HG02840 (cell line): Measurements from ENCODE around the gene AGAP9.
"Not testable (repeated sequence)": the region's sequence is repeated elsewhere in the genome, so short reads cannot be mapped to it uniquely, and the experiment has no call there.

Experiments
- ATAC-seq: cut with Tn5 transposase; IDR thresholded peaks from one replicate; pipeline ENCODE4 v1.9.1; 2021; ENCODE audit warnings: mild to moderate bottlenecking, moderate library complexity, moderate number of reproducible peaks; ENCODE audit not compliant: unreplicated experiment, low FRiP score

AGAP9 gene

DNA sequence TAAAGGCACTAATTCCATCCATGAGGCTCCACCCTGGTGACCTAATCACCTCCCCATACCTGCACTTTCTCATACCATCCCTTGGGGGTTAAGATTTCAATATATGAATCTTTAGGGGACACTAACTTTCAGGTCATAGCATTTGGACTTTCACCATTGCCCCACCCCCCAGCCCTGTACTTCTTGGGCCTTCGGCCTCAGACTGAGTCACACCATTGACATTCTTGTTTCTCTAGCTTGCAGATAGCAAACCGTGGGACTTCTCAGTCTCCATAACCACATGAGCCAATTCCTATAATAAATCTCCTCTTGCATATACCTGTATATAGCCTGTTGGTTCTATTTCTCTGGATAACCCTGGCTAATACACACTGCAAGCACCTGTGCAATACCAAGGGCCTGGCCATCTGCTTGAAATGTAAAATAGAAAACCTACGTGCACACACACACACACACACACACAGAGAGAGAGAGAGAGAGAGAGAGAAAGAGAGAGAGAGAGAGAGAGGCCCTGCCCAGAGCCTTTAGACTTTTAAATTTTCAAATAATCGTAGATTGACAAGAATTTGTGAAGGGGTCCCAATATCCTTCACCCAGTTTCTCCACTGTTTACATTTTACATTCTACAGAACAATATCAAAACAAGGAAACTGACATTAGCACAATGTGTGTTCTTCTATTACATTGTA is 64.8 kb downstream of the AGAP9 start:
- no peak for ATAC-seq

DNA sequence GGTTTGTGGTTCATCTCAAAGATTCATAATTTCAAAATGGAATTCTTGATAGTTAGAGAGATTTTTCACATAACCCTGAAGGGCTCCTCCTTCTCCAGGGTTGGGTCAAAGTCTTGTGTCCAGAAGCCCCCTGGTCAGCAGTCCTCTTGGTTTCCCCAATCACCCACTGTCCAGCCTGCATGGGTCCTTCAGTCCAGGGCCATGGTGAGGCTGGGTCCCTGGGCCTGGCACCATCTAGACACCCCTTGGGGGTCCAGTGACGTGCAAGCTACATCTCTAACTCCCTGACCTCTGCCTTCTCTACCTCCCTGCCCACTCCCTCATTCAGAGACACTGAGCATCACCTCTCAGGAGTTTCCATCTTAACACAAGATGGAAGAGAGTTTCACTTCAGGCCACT is 65.6 kb downstream of the AGAP9 start:
- no peak for ATAC-seq

DNA sequence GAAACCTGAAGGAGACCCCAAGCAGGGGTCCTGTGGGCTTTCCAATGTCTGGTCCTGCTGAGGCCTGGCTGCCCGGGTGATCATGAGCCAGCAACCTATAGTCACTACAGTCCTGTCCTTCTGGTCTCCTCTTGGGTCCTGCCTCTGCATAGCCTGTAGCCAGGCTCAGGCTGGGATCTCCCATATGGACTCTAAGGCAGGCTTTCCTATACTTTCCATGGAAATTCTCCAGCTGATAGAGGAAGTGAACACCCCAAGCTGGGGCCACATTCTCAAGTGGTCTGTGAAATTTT is 66.0 kb downstream of the AGAP9 start:
- ATAC-seq = no peak

DNA sequence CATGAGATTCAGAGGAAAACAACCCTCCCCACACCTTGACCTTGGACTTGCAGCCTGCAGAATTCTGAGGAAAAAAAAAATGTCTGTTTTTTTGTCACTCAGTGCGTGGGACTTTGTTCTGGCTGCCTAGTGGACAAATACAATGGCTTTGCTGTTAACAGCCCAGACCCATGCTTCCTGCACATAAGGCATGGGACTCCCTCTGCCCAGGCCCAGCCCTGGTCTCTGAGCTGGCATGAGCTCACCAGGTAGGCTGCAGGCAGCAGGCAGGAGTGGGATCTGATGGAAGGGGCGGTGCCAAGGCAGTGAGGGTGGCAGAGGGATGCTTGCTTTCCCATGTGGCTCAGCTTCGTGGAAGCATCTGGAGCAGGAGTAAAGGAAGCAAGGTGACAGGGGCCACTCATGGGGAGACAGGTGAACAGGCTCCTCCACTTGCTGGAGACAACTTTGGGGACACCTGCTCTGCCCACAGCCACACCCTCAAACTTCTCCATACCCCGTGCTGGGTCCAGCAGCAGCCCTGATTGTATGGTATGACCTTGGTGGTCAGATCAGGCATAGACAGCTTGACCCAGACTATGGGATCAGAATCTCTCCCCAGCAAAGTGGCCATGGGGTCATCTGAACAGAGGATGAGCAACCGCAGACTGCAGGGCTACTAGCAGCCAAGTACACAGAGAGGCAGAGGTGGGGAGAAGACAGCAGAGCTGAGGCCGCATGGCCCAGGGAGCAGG is 66.5 kb downstream of the AGAP9 start:
- ATAC-seq = no peak

DNA sequence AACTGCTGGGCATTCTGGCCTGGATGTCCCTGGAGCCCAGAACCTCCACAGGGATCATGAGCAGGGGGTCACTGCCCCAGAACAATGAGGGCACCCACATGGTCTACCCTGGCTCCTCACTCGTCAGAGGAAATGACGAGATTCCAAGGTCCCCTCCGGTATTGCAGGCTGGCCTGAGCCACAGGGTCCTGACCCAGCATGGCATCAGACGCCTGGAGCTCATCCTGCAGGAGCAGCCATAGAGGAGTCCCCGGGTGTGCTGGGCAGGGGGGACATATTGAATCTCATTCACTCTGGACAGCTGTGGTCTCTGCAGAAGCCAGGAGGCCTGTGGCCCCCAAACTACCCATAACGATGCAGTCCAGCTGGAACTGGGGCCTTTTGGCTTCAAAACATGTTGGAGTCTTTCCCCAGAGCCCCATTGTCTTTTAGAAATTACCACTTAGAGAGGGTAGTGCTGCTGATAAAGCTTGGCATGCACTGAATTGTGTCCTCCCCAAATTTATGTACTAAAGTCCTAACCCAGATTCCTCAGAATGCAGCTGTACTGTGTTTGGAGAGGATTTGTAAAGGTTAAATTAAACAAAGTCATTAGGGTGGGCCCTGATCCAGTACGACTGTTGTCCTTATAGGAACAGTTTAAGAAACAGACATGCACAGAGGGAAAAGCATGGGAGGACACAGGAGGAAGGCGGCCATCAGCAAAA is 67.2 kb downstream of the AGAP9 start:
- no peak for ATAC-seq

DNA sequence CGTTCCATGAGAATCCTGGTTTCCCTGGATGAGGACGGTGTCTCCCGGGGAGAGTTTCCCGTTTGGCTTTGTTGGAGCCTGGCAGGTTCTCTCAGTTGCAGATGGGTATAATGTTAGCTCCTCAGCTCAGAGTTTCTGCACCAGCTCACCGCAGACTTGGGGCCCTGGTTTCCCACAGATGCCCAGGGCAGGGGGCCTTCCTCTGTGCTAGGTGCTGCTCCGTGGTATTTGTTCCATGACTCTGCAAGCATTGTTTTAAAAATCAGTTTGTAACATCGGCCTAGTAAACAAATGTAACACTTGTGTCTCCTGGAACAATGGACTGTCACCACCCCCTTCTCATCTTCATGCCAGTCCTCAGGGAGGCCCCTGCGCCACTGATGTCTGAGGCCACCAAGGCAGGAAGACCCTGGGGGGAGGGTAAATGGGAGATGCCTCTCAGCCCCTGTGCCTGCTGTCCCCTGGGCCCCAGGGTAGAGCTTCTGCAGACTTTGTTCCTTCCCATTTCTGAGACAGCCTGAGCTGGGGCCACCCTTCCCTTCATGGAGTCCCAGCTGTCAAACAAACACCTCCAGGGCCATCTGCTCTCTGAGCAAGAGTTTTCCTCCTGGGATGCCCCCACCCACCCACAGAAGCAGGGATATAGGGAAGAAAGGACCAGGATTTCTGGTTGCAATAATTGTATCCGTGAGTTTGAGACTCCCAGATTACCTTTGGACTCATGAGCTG is 67.9 kb downstream of the AGAP9 start:
- not testable (repeated sequence) for ATAC-seq

DNA sequence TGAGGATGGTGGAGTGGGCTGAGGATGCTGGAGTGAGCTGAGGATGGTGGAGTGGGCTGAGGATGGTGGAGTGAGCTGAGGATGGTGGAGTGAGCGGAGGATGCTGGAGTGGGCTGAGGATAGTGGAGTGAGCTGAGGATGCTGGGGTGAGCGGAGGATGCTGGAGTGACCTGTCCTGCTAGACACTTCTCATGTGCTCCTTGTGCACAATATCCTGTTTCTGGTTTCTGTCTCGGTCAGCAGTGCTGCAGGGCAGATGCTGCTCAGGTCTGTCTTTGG is 68.7 kb downstream of the AGAP9 start:
- ATAC-seq = no peak

DNA sequence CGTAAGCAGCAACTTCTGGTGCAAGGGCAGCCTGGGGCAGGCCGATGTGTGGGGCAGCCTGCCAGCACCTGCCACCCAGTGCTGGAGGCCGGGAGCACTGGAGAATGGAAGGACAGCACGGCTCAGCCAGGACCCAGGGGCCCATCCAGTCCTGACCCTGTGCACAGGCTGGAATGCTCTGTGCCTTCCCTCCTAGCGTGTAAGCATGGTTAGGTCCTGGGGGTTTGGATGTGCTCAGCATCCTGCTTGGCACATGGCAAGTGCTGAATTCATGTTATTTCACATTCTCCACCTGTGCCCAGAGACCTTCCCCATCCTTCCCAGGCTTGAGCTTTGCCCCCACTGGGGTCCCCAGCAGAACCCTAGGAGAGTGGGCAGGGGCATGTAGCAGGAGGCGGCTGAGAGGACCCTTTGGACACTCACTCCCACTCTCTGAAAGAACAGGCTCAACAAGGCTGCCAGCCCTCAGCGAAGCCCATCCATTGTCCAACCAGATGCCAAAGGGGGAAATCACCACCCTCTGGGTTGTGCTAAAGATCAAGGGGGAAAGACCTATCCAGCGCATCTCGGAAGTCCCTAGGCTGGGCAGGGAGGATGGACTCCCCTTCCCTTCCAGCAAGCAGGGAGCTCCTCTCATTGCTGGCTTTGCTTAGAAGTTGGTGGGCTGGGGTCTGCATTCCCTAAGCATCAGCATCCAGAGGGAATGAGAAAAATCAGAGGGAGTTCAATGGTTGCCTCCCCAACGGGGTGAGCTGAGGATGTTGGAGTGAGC is 69.2 kb downstream of the AGAP9 start:
- ATAC-seq = no peak

DNA sequence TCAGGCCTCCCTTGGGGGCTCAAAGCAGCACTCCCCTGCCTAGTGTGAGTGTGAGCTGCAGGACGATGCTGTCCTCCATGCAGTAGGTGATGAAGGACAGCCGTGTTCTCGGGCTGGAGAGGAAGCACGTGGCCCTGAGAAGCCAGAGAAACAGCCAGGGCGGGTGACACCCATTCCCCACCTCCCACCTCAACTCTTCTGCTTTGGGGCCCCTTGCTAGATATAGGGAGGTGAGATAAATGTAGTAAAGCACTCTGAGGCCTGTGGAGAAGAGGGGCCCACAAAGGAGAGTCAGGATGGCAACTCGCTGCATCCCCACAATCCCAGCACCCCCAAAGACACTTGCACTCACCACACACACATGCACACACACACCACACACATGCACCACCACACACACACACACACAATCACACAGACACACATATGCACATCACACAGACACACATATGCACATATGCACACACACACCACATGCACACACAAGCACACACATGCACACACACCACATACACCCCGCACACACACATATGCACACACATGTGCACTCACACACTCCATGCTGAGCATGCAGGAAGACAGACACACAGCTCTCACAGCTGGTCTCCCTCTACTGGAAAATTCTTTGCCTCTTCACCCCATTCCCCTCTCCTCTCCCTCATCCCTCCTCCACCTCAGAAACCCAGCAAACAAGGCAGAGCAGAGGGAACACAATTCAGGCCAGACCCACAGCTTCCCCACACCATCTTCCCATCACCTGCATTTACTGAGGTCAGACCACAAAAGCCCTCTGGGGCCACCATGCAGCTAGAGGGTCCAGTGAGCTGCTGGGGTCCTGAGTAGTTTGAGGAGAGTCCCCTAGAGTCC is 70.1 kb downstream of the AGAP9 start:
- ATAC-seq = no peak

DNA sequence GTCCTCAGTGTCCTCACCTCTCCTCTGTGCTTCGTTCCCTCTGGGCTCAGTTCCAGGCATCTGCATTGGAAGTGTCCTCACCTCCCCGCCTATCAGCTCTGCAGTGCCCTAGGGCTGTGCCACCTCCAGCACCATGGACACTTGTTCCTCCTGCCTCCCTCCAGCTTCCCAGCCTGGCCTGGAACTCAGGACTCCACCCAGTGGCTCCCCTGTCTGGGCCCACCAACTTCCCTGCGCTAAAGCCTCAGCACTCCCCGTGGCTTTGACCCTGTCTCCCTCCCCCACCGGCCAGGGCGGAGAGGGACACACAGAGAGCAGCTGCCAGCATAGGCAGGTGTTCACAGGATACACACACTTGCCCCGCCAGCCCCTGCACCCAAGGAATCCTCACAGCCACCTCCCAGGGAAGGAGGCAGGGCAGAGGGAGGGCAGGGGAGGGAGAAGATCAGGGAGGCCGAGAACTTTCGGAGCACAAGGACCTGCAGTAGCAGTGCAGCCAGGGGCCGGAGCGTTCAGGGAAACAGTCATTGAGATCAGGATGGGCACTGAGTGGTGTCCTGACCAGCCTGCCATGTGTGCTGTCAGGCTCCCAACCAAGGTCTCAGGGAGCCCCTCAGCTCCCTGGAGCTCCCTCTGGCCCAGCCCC is 70.8 kb downstream of the AGAP9 start:
- ATAC-seq = no peak

DNA sequence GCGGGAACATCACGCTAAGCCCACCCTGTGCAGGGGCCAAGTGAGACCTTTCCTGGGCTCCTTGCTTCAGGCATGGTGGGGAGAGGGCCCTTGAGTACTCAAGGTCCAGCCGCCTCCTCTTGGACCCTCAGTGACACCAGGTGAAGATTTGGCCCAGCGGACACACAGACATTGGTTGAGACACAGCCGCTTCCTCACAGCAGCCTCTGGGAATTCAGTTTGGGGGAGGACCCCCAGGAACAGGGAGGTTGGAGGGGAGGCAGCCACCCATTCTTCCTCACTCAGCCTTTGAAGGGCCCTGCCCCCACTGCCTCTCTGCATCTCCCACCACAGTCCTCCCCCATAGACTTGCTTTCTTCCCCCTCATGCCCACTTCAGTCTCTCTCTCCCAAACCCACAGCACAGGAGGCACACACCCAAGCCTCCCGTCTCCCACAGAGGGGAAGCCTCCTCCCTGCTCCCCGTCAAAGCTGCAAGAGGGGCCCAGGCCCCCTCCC is 71.4 kb downstream of the AGAP9 start:
- no peak for ATAC-seq
